Measurements from ENCODE around the gene CHRNE.
"Not testable (repeated sequence)": the region's sequence is repeated elsewhere in the genome, so short reads cannot be mapped to it uniquely, and the experiment has no call there.

DNA sequence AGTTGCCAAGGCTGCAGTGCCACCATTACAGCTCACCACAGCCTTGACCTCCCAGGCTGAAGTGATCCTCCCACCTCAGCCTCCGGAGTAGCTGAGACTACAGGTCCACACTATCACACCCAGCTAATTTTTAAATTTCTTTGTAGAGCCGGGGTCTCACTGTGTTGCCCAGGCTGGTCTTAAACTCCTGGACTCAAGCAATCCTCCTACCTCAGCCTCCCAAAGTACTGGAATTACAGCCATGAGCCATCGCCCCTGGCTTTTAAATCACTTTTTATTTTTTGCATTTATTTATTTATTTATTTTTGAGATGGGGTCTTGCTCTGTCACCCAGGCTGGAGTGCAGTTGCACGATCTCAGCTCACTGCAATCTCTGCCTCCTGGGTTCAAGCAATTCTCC, 11.7 kb upstream of the CHRNE start:
- not testable (repeated sequence) for TF ChIP-seq TAF1 (IDR thresholded peaks at IDR 0.05; ENCODE audit: borderline replicate concordance, low read depth, low read length); POLR2AphosphoS5 (IDR thresholded peaks at IDR 0.05; ENCODE audit: low read depth, low read length)
